ENCODE data around the gene CERS6.

DNA sequence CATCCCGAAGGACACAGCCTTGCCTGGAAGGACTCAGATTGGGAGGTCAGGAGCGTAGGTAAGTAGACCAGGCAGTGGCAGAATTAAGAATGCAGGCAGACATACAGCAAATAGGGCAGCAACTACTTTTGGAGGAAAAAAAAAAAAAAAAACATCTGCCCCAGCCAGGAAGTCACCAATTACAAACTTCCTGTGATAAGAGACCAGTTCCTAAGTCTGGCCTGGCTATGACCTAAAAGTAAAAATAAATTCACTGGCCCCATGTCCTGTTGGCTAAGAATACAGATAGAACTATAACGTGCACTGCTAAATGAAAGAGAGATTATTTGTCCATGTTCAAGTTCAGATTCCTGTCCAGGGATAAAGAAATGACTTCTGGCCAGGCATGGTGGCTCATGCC, 301.2 kb downstream of the CERS6 start:
- TF ChIP-seq, protein P1, sequence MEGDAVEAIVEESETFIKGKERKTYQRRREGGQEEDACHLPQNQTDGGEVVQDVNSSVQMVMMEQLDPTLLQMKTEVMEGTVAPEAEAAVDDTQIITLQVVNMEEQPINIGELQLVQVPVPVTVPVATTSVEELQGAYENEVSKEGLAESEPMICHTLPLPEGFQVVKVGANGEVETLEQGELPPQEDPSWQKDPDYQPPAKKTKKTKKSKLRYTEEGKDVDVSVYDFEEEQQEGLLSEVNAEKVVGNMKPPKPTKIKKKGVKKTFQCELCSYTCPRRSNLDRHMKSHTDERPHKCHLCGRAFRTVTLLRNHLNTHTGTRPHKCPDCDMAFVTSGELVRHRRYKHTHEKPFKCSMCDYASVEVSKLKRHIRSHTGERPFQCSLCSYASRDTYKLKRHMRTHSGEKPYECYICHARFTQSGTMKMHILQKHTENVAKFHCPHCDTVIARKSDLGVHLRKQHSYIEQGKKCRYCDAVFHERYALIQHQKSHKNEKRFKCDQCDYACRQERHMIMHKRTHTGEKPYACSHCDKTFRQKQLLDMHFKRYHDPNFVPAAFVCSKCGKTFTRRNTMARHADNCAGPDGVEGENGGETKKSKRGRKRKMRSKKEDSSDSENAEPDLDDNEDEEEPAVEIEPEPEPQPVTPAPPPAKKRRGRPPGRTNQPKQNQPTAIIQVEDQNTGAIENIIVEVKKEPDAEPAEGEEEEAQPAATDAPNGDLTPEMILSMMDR (IDR thresholded peaks at IDR 0.05; ENCODE audit: poor library complexity, severe bottlenecking): no peak
- TF ChIP-seq, protein P2, sequence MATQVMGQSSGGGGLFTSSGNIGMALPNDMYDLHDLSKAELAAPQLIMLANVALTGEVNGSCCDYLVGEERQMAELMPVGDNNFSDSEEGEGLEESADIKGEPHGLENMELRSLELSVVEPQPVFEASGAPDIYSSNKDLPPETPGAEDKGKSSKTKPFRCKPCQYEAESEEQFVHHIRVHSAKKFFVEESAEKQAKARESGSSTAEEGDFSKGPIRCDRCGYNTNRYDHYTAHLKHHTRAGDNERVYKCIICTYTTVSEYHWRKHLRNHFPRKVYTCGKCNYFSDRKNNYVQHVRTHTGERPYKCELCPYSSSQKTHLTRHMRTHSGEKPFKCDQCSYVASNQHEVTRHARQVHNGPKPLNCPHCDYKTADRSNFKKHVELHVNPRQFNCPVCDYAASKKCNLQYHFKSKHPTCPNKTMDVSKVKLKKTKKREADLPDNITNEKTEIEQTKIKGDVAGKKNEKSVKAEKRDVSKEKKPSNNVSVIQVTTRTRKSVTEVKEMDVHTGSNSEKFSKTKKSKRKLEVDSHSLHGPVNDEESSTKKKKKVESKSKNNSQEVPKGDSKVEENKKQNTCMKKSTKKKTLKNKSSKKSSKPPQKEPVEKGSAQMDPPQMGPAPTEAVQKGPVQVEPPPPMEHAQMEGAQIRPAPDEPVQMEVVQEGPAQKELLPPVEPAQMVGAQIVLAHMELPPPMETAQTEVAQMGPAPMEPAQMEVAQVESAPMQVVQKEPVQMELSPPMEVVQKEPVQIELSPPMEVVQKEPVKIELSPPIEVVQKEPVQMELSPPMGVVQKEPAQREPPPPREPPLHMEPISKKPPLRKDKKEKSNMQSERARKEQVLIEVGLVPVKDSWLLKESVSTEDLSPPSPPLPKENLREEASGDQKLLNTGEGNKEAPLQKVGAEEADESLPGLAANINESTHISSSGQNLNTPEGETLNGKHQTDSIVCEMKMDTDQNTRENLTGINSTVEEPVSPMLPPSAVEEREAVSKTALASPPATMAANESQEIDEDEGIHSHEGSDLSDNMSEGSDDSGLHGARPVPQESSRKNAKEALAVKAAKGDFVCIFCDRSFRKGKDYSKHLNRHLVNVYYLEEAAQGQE (IDR thresholded peaks at IDR 0.05; ENCODE audit: borderline replicate concordance): no peak
- TF ChIP-seq POLR2AphosphoS5 (IDR thresholded peaks at IDR 0.05) (no peak), TAF1 (IDR thresholded peaks at IDR 0.05; ENCODE audit: low read depth) (no peak), RAD21 (conservative IDR thresholded peaks at IDR 0.05) (no peak), SMC3 (conservative IDR thresholded peaks at IDR 0.05; ENCODE audit: poor library complexity) (no peak), EP300 (conservative IDR thresholded peaks at IDR 0.05; ENCODE audit: poor library complexity, severe bottlenecking) (no peak), EZH2 (IDR thresholded peaks at IDR 0.05; ENCODE audit: borderline replicate concordance, insufficient read depth, low read length, poor library complexity, severe bottlenecking) (no peak)
